B cell (primary cell): ENCODE measurements around the gene MUTYH.

Experiments
- CTCF ChIP-seq: fragments of 200-600 bp; IDR thresholded peaks from one replicate; pipeline ENCODE4 v1.8.0; 2022; ENCODE audit warnings: antibody characterized with exemption, mild to moderate bottlenecking
- EZH2 ChIP-seq: IDR thresholded peaks from 2 replicates; pipeline ENCODE4 v1.6.1; 2012; ENCODE audit warnings: borderline replicate concordance, low read depth, mild to moderate bottlenecking, moderate library complexity, low read length; ENCODE audit not compliant: insufficient read depth, poor library complexity, severe bottlenecking

- no peak for TF ChIP-seq CTCF
- TF ChIP-seq EZH2: no peak
Measured at GRCh38 chr1:45348966-45349677, 8.9 kb upstream of the MUTYH start.
